Colonic mucosa (tissue), 4 donors: Measurements from ENCODE around the gene TMEM117. TPM values are rescaled to one million over a fixed set of nuclear protein-coding genes. Genes with fewer than 3 reads are reported as not detected.

ENCODE experiments used
- DNase-seq: peaks from one replicate; pipeline ENCODE4 v3.0.0-alpha.2; 2020
- H3K27ac ChIP-seq: fragments of 200-600 bp; one replicate; pipeline ENCODE4 v1.8.0; 2021
- H3K27me3 ChIP-seq: fragments of 200-600 bp; one replicate; pipeline ENCODE4 v1.8.0; 2021
- H3K36me3 ChIP-seq: fragments of 200-600 bp; one replicate; pipeline ENCODE4 v1.8.0; 2021
- H3K4me1 ChIP-seq: fragments of 200-600 bp; one replicate; pipeline ENCODE4 v1.8.0; 2021; ENCODE audit warnings: mild to moderate bottlenecking
- H3K4me3 ChIP-seq: fragments of 200-600 bp; one replicate; pipeline ENCODE4 v1.8.0; 2021
- H3K9ac ChIP-seq, 2 donors: one replicate each; pipeline ENCODE4 v1.7.0; 2013; ENCODE audit warnings: control low read depth in 2 of 2, low read depth in 2 of 2, low read length in 2 of 2
- H3K9me3 ChIP-seq: fragments of 200-600 bp; one replicate; pipeline ENCODE4 v1.8.0; 2021
- intact Hi-C: fragments of 100-400 bp; cut with DNase I; formaldehyde crosslinking; loops from one replicate; pipeline ENCODE4 v1.14.1; 2022
- total RNA-seq, 2 donors: library from RNA; stranded (reverse); fragmentation: NEBNext Ultra II Directional in 1 of 2; extraction: Animal tissue kit (Norgen Biotek cat#: 25700) in 1 of 2; gene quantifications; one replicate each; pipeline ENCODE4 v1.2.1, GENCODE V29; 2021
- TF ChIP-seq, protein P1 (sequence below): fragments of 200-600 bp; IDR thresholded peaks from one replicate; pipeline ENCODE4 v1.8.0; 2022; ENCODE audit warnings: antibody characterized with exemption, mild to moderate bottlenecking
- donor health status: healthy.
- donor health status: DM: no; HTN: no; CAD: no.
- donor health status: DM: no; HTN: no; CAD: no.

Gene TMEM117
- total RNA-seq, 2 donors from 2014 or later = 7.4 to 8.0 TPM

DNA sequence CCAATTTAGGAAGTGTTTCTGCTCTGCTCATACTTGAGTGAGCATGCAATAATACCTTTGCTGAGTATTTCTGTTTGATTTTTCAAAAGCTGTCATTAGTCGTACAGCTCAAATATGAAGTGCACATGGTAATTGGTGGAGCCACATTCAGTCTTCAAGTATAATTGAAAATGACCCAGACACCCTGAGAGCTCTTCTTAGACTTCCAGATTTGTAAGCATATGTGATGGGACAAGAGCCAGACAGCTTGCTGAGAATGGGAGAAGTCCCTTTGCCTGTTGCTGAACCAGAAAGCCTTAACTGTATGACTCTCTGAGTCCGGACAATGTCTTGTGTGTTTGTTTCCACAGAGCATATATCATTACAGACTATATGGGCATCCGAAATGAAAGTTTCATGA, 307.3 kb downstream of the TMEM117 start:
- intact Hi-C loops = no loop called here
- H3K27me3 ChIP-seq = no peaks in the 10 kb centered on the region
- H3K4me1 ChIP-seq = no peaks in the 10 kb centered on the region
- no peaks in the 10 kb centered on the region for H3K9me3 ChIP-seq
- no peak overlapping the region for H3K4me3 ChIP-seq
- no peak overlapping the region for H3K9ac ChIP-seq
- TF ChIP-seq, protein P1, sequence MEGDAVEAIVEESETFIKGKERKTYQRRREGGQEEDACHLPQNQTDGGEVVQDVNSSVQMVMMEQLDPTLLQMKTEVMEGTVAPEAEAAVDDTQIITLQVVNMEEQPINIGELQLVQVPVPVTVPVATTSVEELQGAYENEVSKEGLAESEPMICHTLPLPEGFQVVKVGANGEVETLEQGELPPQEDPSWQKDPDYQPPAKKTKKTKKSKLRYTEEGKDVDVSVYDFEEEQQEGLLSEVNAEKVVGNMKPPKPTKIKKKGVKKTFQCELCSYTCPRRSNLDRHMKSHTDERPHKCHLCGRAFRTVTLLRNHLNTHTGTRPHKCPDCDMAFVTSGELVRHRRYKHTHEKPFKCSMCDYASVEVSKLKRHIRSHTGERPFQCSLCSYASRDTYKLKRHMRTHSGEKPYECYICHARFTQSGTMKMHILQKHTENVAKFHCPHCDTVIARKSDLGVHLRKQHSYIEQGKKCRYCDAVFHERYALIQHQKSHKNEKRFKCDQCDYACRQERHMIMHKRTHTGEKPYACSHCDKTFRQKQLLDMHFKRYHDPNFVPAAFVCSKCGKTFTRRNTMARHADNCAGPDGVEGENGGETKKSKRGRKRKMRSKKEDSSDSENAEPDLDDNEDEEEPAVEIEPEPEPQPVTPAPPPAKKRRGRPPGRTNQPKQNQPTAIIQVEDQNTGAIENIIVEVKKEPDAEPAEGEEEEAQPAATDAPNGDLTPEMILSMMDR = no peak
- H3K36me3 ChIP-seq = no peaks in the 10 kb centered on the region
- H3K27ac ChIP-seq = no peak overlapping the region
- DNase-seq = no peak

DNA sequence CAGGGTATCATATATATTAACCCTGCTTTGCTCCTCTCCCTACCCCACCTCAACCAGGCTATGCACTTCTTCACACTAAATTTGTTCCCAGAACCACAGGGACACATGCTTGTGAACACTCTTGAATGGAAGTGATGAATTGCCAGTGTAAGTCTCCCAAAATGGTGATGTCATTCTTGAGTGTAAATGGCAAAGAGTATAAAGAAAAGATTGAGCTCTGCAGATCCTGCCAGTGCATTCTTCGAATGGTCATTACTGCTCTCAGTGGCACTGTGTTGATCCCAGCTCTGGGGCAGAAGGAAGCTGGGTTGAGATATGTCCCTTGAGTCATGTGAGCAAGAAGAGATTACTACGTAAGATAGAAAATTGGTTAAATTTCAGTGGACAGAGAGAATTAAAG, 313.1 kb downstream of the TMEM117 start:
- Histone ChIP-seq H3K9me3 (no peaks in the 10 kb centered on the region), H3K36me3 (no peaks in the 10 kb centered on the region), H3K9ac (no peak overlapping the region), H3K27ac (no peak overlapping the region), H3K4me3 (no peak overlapping the region), H3K4me1 (no peaks in the 10 kb centered on the region), H3K27me3 (no peaks in the 10 kb centered on the region)
- TF ChIP-seq, protein P1 = no peak
- intact Hi-C loops = no loop called here
- DNase-seq = no peak

DNA sequence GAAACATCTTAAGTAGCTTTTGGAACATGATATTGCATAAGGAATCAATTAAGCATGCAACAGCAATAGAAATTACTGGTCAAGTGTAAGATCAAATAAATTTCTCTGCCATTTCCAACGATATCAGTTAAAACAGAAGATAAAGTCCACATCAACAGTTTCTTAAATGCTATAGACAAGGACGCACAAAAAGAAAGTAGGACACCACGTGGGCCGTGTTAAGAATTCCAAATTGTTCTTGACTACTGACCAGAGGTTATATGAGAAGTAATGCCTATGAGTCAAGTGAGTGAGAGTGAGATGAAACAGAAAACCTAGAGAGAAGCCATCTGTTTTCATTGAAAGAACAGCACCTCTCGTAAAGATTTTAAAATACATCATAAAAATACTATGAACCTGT, 318.2 kb downstream of the TMEM117 start:
- no peaks in the 10 kb centered on the region for H3K36me3 ChIP-seq
- H3K27me3 ChIP-seq = no peaks in the 10 kb centered on the region
- no peak overlapping the region for H3K27ac ChIP-seq
- H3K9me3 ChIP-seq = no peaks in the 10 kb centered on the region
- TF ChIP-seq, protein P1 = no peak
- intact Hi-C loops = no loop called here
- H3K9ac ChIP-seq = no peak overlapping the region
- no peak overlapping the region for H3K4me3 ChIP-seq
- DNase-seq = no peak
- H3K4me1 ChIP-seq = no peaks in the 10 kb centered on the region

DNA sequence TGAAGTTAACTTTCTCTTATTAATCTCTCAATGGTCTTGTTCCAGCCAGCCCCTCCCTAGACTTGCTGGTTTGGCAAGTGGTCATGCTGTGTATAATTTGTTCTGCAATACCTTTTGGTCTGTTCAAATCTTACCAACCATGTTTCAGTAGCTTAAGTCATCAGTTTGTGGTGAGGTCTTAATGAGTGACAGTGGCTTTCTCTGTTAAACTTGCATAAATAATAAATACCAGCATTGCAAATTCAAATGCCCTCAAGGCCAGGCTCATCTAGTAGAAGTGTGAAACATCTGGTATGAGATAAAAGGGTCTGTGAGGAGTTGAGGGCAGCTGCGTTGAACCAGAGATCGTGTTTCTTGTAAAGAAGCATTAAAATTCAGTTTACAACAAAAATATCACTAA, 319.5 kb downstream of the TMEM117 start:
- no peaks in the 10 kb centered on the region for H3K36me3 ChIP-seq
- no peak overlapping the region for H3K4me3 ChIP-seq
- no peaks in the 10 kb centered on the region for H3K27me3 ChIP-seq
- H3K9me3 ChIP-seq = no peaks in the 10 kb centered on the region
- no peak overlapping the region for H3K27ac ChIP-seq
- intact Hi-C loops = no loop called here
- TF ChIP-seq, protein P1 = no peak
- H3K9ac ChIP-seq = no peak overlapping the region
- no peak for DNase-seq
- H3K4me1 ChIP-seq = no peaks in the 10 kb centered on the region

DNA sequence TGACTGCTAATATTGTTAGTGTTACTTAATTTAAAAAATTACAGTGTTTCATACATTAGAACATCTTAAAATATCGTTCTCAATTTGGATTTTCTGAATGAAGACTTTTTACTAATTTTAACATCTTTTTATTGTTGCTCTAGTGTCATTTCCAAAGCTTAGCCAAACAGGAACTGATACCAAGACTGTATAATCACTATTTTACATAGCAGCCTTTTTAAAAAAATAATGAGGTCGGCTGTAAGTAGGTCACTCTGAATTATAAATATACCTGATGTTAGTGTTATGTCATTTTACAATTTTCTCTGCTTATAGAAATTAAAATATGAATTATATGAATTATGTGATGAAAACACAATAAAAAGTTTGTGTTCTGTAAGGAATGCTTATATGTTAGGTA, 321.5 kb downstream of the TMEM117 start:
- Histone ChIP-seq H3K36me3 (no peaks in the 10 kb centered on the region), H3K9ac (no peak overlapping the region), H3K27ac (no peak overlapping the region), H3K9me3 (no peaks in the 10 kb centered on the region), H3K4me3 (no peak overlapping the region), H3K4me1 (no peaks in the 10 kb centered on the region), H3K27me3 (no peaks in the 10 kb centered on the region)
- no peak for DNase-seq
- TF ChIP-seq, protein P1 = no peak
- intact Hi-C loops = no loop called here

DNA sequence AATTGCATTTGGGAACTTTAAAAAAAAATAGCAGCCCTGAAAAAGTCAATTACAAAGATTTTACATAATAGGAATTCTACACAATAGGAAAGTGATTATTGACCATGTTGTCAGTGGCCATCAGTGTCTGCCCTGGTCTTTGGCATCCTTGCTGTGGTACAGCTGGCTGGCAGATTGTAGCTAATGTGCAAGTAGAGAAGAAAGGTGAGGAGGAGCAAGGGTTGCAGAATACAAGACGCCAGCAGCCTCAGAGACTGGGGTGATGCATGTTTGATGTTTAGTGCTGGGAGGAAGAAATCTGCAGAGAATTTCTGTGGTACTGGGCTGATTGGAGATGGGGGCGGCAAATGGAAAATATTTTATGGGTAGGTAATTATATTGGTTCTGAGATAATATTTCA, 322.9 kb downstream of the TMEM117 start:
- Histone ChIP-seq H3K4me3 (no peak overlapping the region), H3K9me3 (no peaks in the 10 kb centered on the region), H3K27ac (no peak overlapping the region), H3K9ac (no peak overlapping the region), H3K27me3 (no peaks in the 10 kb centered on the region), H3K36me3 (no peaks in the 10 kb centered on the region), H3K4me1 (no peaks in the 10 kb centered on the region)
- TF ChIP-seq, protein P1 = no peak
- no peak for DNase-seq
- intact Hi-C loops = no loop called here
